Left renal cortex interstitium (tissue), 4 donors: ENCODE results near the gene PPM1D. TPM values are rescaled to one million over a fixed set of nuclear protein-coding genes. Genes with fewer than 3 reads are reported as not detected.
"Not testable (repeated sequence)": the region's sequence is repeated elsewhere in the genome, so short reads cannot be mapped to it uniquely, and the experiment has no call there.

Experiments used
- DNase-seq, 4 donors: peaks; one replicate each; pipeline ENCODE4 v3.0.0-alpha.2; 2013; ENCODE audit warnings: low read depth in 4 of 4, low spot score in 2 of 4, missing footprints in 1 of 4
- polyA plus RNA-seq, 4 donors: library from polyadenylated mRNA; unstranded; fragments of 120-200 nt; gene quantifications; one replicate each; pipeline ENCODE4 v1.2.1, GENCODE V29; 2013; ENCODE audit not compliant: insufficient read length in 4 of 4

The PPM1D gene
- polyA plus RNA-seq, 4 donors, result 19.6 to 24.9 (median 20.9) TPM

- DNase-seq, result not testable (repeated sequence)
Observed at GRCh38 chr17:60593441-60594036, 6.5 kb upstream of the PPM1D start.

GRCh38 chr17:60594170-60594569 is 5.8 kb upstream of the PPM1D start:
- DNase-seq, result not testable (repeated sequence)

- DNase-seq, result no peak
Observed at GRCh38 chr17:60594734-60595133, 5.3 kb upstream of the PPM1D start.

- no peak for DNase-seq
Observed at GRCh38 chr17:60597297-60597696, 2.7 kb upstream of the PPM1D start.

GRCh38 chr17:60598001-60598736 is 1.8 kb upstream of the PPM1D start:
- DNase-seq, result no peak

- DNase-seq, result peak in 1 of 4 donors; percentile 15
Observed at GRCh38 chr17:60599220-60599619, 773 bp upstream of the PPM1D start.

GRCh38 chr17:60600490-60601446 is 775 bp downstream of the PPM1D start:
- DNase-seq, result peak; percentile 62 to 79 (median 74)

- DNase-seq, result peak; percentile 56 to 90 (median 76)
Observed at GRCh38 chr17:60601447-60602384, 1.7 kb downstream of the PPM1D start.

- no peak for DNase-seq
Observed at GRCh38 chr17:60602385-60602742, 2.4 kb downstream of the PPM1D start.

GRCh38 chr17:60602871-60603270 is 2.9 kb downstream of the PPM1D start:
- peak in 1 of 4 donors; percentile 7 for DNase-seq

- not testable (repeated sequence) for DNase-seq
Observed at GRCh38 chr17:60603477-60603876, 3.5 kb downstream of the PPM1D start.

- no peak for DNase-seq
Observed at GRCh38 chr17:60604686-60605334, 4.8 kb downstream of the PPM1D start.

GRCh38 chr17:60606036-60606435 is 6.0 kb downstream of the PPM1D start:
- no peak for DNase-seq

- DNase-seq, result peak in 1 of 4 donors; percentile 12
Observed at GRCh38 chr17:60610473-60610872, 10.5 kb downstream of the PPM1D start.

GRCh38 chr17:60611321-60611720 is 11.3 kb downstream of the PPM1D start:
- not testable (repeated sequence) for DNase-seq

GRCh38 chr17:60613325-60613724 is 13.3 kb downstream of the PPM1D start:
- DNase-seq, result no peak

- not testable (repeated sequence) for DNase-seq
Observed at GRCh38 chr17:60613796-60614195, 13.8 kb downstream of the PPM1D start.

GRCh38 chr17:60614247-60614646 is 14.3 kb downstream of the PPM1D start:
- DNase-seq, result not testable (repeated sequence)

GRCh38 chr17:60615108-60615507 is 15.1 kb downstream of the PPM1D start:
- no peak for DNase-seq
